ACC112 (cell line): ENCODE measurements around the gene IL1RAPL1.

Experiments
- H2AFZ ChIP-seq: fragments of 200-600 bp; sonication (generic); one replicate; pipeline ENCODE4 v1.6.0; 2017; ENCODE audit warnings: antibody characterized with exemption, low read length; ENCODE audit not compliant: unreplicated experiment
- H3K27ac ChIP-seq: fragments of 200-600 bp; sonication (generic); 2 replicates; pipeline ENCODE4 v1.5.1; 2014; ENCODE audit warnings: low read depth, mild to moderate bottlenecking, antibody characterized with exemption, low read length, moderate library complexity
- H3K27me3 ChIP-seq: fragments of 200-600 bp; sonication (generic); 2 replicates; pipeline ENCODE4 v1.6.1; 2014; ENCODE audit warnings: mild to moderate bottlenecking, antibody characterized with exemption, low read length, moderate library complexity, mixed read lengths; ENCODE audit not compliant: insufficient read depth
- H3K36me3 ChIP-seq: fragments of 200-600 bp; sonication (generic); 2 replicates; pipeline ENCODE4 v1.6.1; 2016; ENCODE audit warnings: mild to moderate bottlenecking, antibody characterized with exemption, low read length, moderate library complexity, mixed read lengths; ENCODE audit not compliant: insufficient read depth
- H3K4me1 ChIP-seq: fragments of 200-600 bp; sonication (generic); one replicate; pipeline ENCODE4 v1.6.1; 2016; ENCODE audit warnings: low read length, mixed read lengths; ENCODE audit not compliant: insufficient read depth, unreplicated experiment, control insufficient read depth
- H3K4me3 ChIP-seq: fragments of 200-600 bp; sonication (generic); 2 replicates; pipeline ENCODE4 v1.5.1; 2014; ENCODE audit warnings: mild to moderate bottlenecking, low read depth, low read length
- H3K79me2 ChIP-seq: fragments of 200-600 bp; sonication (generic); one replicate; pipeline ENCODE4 v1.6.0; 2016; ENCODE audit warnings: low read length; ENCODE audit not compliant: control insufficient read depth, unreplicated experiment, insufficient read depth

Gene IL1RAPL1

DNA sequence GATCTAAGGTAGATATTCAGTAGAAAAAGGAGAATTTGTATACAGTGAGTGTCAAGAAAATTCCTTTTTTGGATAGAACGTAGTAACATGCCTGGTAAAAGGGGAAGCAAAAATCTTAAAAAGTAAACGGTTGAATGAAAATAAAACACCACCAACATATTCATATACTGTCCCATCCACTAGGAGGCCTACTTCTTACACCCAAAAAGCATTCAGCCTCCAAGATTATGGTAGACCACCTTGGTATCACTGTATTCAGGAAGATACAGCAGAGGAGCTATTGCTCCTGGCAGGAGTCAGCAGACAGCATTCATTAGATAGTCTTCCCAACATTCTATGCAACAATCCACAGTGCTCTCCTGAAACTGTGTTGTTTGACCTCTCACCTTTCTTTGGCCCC is 1353.5 kb downstream of the IL1RAPL1 start:
- Histone ChIP-seq H3K79me2 (no peaks in the 10 kb centered on the region), H3K4me1 (no peaks in the 10 kb centered on the region), H3K27me3 (no peaks in the 10 kb centered on the region), H3K4me3 (no peak overlapping the region), H2AFZ (no peak overlapping the region), H3K36me3 (no peaks in the 10 kb centered on the region), H3K27ac (no peak overlapping the region)

DNA sequence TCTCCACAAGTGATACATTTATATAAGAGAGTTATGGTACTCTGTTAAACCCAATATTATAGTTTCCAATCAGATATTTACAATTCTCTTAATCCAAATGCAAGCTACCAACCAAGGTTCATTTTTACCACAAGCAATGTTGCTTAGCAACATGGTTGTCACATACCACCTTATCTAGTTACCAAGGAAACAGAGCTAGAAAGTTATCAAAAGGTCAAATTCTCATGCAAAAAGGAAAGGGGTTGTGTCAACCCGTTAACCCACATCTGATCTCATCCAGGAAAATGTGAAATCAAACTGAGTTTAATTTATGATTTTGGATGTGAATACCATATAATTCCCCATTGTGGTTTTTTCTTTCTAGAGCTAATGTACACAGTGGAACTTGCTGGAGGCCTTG is 1354.0 kb downstream of the IL1RAPL1 start:
- H3K36me3 ChIP-seq, result no peaks in the 10 kb centered on the region
- no peak overlapping the region for H3K4me3 ChIP-seq
- no peaks in the 10 kb centered on the region for H3K79me2 ChIP-seq
- H3K4me1 ChIP-seq, result no peaks in the 10 kb centered on the region
- no peak overlapping the region for H2AFZ ChIP-seq
- H3K27ac ChIP-seq, result no peak overlapping the region
- H3K27me3 ChIP-seq, result no peaks in the 10 kb centered on the region

DNA sequence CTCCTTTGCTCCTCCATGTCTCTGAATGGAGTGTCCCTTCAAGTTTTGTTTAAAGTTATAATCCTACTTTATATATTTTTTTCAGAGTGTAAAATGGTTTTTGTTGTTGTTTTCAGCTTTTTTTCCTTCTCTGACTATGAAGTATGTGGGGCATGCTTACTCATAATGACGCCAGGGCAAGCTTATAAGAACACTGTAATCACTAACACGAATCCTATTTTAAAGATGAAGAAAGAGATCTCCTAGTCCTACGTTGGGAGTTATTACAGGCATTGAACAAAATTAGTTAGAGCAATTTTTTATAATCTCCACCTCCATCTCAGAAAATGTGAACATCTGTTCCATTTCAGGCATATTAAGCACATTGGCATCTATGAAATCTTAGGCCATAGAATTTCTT is 1360.0 kb downstream of the IL1RAPL1 start:
- H3K4me1 ChIP-seq, result no peaks in the 10 kb centered on the region
- H3K27me3 ChIP-seq, result no peaks in the 10 kb centered on the region
- H3K4me3 ChIP-seq, result no peak overlapping the region
- H3K27ac ChIP-seq, result no peak overlapping the region
- H3K36me3 ChIP-seq, result no peaks in the 10 kb centered on the region
- H2AFZ ChIP-seq, result no peak overlapping the region
- H3K79me2 ChIP-seq, result no peaks in the 10 kb centered on the region

GRCh38 chrX:29948653-29949052 is 1361.4 kb downstream of the IL1RAPL1 start:
- H3K79me2 ChIP-seq, result no peaks in the 10 kb centered on the region
- no peak overlapping the region for H3K27ac ChIP-seq
- H3K4me1 ChIP-seq, result peaks cover 5% of the 10 kb centered on the region
- H3K36me3 ChIP-seq, result no peaks in the 10 kb centered on the region
- no peak overlapping the region for H3K4me3 ChIP-seq
- H3K27me3 ChIP-seq, result no peaks in the 10 kb centered on the region
- no peak overlapping the region for H2AFZ ChIP-seq

- Histone ChIP-seq H3K4me3 (no peak overlapping the region), H3K36me3 (no peaks in the 10 kb centered on the region)
These were observed 1364.8 kb downstream of the IL1RAPL1 start for GRCh38 chrX:29952016-29952415.

DNA sequence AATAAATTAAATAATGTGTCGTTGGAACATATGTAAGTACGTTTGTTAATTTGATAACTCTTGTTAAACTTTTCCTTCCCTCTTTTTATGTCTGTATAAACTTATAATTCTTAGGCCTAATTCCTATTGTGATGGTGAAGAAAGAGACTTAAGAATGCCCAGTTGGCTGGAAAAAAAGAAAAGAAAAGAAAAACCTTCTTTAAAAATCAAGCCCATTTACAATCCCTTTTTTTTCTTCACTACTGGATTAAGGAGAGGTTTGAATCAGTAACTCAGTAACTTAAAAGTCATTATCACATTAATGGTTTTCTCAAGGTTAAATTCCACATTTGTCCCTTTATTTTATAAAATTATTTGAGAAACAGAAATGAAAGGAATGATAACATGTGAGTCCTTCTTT is 1374.8 kb downstream of the IL1RAPL1 start:
- no peak overlapping the region for H2AFZ ChIP-seq
- no peaks in the 10 kb centered on the region for H3K79me2 ChIP-seq
- no peaks in the 10 kb centered on the region for H3K36me3 ChIP-seq
- no peaks in the 10 kb centered on the region for H3K4me1 ChIP-seq
- no peak overlapping the region for H3K4me3 ChIP-seq
- H3K27me3 ChIP-seq, result no peaks in the 10 kb centered on the region
- H3K27ac ChIP-seq, result no peak overlapping the region

More at GRCh38 chrX:29952016-29952415, 1364.8 kb downstream of the IL1RAPL1 start:
- Histone ChIP-seq H3K27me3 (no peaks in the 10 kb centered on the region), H3K27ac (no peak overlapping the region), H2AFZ (no peak overlapping the region), H3K4me1 (peaks cover 5% of the 10 kb centered on the region), H3K79me2 (no peaks in the 10 kb centered on the region)

GRCh38 chrX:29965634-29966033 is 1378.4 kb downstream of the IL1RAPL1 start:
- Histone ChIP-seq H2AFZ (no peak overlapping the region), H3K4me1 (no peaks in the 10 kb centered on the region), H3K27ac (no peak overlapping the region), H3K36me3 (no peaks in the 10 kb centered on the region), H3K27me3 (no peaks in the 10 kb centered on the region), H3K79me2 (no peaks in the 10 kb centered on the region), H3K4me3 (no peak overlapping the region)

GRCh38 chrX:29992083-29992482 is 1404.8 kb downstream of the IL1RAPL1 start:
- Histone ChIP-seq H3K36me3 (no peaks in the 10 kb centered on the region), H3K27ac (no peak overlapping the region), H3K4me1 (no peaks in the 10 kb centered on the region), H3K4me3 (no peak overlapping the region), H2AFZ (no peak overlapping the region), H3K27me3 (no peaks in the 10 kb centered on the region), H3K79me2 (no peaks in the 10 kb centered on the region)

DNA sequence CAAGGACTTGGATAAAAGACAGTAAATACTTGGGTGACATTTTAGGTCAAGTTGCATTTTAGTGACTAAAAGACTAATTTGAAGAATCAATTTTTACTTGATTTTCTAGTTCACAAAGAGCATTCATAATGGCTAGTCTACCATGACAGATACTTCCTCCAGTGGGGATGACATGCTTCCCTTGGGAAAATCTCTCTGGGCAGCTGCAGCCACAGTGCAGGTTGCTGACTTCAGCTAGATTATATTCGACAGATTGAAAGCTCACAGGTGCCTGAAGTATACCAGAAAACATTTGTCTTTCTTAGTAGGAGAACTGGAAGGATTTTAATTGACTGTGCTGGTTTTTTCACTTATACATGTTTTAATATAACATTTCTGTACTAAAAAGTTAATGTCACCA is 1418.6 kb downstream of the IL1RAPL1 start:
- H2AFZ ChIP-seq, result no peak overlapping the region
- no peaks in the 10 kb centered on the region for H3K4me1 ChIP-seq
- no peak overlapping the region for H3K4me3 ChIP-seq
- no peak overlapping the region for H3K27ac ChIP-seq
- H3K27me3 ChIP-seq, result no peaks in the 10 kb centered on the region
- no peaks in the 10 kb centered on the region for H3K36me3 ChIP-seq
- no peaks in the 10 kb centered on the region for H3K79me2 ChIP-seq
